ENCODE data around the gene CCDC188. TPM values are rescaled to one million over a fixed set of nuclear protein-coding genes. Genes with fewer than 3 reads are reported as not detected.
A peak's percentile ranks its signal among the peaks of the same experiment; 100 is the strongest.

The CCDC188 gene
- total and polyA plus RNA-seq, 2 of the 4 experiments (the other 2 are of a cell fraction), result 0.10 TPM; not detected in 1

DNA sequence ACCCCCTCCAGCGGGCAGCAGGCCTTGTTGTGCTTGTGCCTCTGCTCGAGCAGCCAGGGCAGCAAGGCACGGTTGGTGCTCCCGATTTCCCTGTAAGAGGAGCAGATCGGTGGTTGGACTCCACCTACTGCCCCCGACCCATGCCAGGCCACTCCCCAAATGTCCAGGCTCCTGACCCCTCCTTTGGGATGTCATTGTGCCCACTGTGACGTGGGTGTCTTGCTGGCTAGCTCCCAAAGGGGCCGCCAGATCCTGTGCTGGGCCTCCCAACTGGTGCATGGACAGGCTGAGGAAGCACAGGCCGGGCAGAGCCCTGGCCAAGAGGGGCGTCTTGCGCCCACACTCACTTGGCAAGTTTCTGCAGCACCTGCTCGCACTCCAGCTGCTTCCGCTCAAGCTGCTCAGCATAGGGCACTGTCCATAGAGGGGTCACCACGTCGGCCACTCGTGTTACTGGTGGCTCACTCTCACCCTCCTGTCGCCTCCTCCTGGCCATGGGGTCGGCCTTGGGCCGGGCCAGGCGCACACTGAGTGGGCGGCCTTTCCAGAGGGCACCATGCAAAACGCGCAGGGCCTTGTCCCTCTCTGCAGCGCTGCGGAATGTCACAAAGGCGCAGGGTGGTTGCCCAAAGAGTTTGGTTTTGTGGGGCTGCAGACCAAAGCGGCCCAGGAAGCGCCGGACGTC is 35.0 kb downstream of the CCDC188 start, which contains the start of gene RANBP1:
Gene RANBP1, plus strand, starts transcription at position 414 of the 685 bp plus-strand sequence. Its CDS starts 81 bp downstream, at position 495.
- dilution Hi-C loops (cut with HindIII; ENCODE audit: low sequenced_read_pairs, unreplicated experiment), result no loop called here
- H2AK9ac ChIP-seq (replicated peaks; ENCODE audit: low read depth, low read length, poor library complexity), result peak within 1 kb of the TSS; percentile 97
- no TSS peak for BruUV-seq (replicated peaks)
- intact Hi-C loops (cut with micrococcal nuclease), result no loop called here
- peak within 1 kb of the TSS; percentile 84 for H3K4me2 ChIP-seq (ENCODE audit: low read depth, low read length)
- H2BK5ac ChIP-seq (ENCODE audit: low read depth, low read length, poor library complexity, severe bottlenecking), result peak within 1 kb of the TSS; percentile 59
- peak within 1 kb of the TSS; percentile 44 to 63 for H4K8ac ChIP-seq (ENCODE audit: low read depth in 2 of 2, low read length in 2 of 2)
- in situ Hi-C loops (cut with MboI; ENCODE audit: low sequenced_read_pairs), result no loop called here
- H3K14ac ChIP-seq (replicated peaks; ENCODE audit: low read depth, low read length), result peak within 1 kb of the TSS; percentile 86
- H3K9me3 ChIP-seq (ENCODE audit: control insufficient read depth, insufficient read depth, low read length), result no peaks in the 10 kb centered on the region
- peaks cover 6% of the 10 kb centered on the region for H3K4me1 ChIP-seq (ENCODE audit: control insufficient read depth, insufficient read depth, low read length)
- H3K36me3 ChIP-seq (ENCODE audit: control insufficient read depth, insufficient read depth, low read length), result peaks cover 62% of the 10 kb centered on the region
- ATAC-seq (ENCODE audit: low read depth) (no peak), DNase-seq (no peak)
- peak within 1 kb of the TSS; percentile 76 for H4K5ac ChIP-seq (ENCODE audit: low read depth, low read length)
- peak within 1 kb of the TSS; percentile 88 for H3K9ac ChIP-seq (ENCODE audit: low read depth, low read length)
- CTCF ChIA-PET, result no interaction called here
- H3K27me3 ChIP-seq (ENCODE audit: control insufficient read depth, insufficient read depth, low read length), result no peaks in the 10 kb centered on the region
- H2AFZ ChIP-seq (replicated peaks; ENCODE audit: low read length, poor library complexity), result peak within 1 kb of the TSS; percentile 91
- H4K91ac ChIP-seq (ENCODE audit: insufficient read depth, low read depth, low read length), result peak within 1 kb of the TSS; percentile 70
- H3K23ac ChIP-seq (ENCODE audit: low read depth, low read length), result peak within 1 kb of the TSS; percentile 62; the same call in 1 of the 2 replicates
- peaks cover 23% of the 10 kb centered on the region for H4K20me1 ChIP-seq (ENCODE audit: insufficient read depth, low read length)
- H3K79me1 ChIP-seq (ENCODE audit: low read depth in 1 of 2, low read length in 2 of 2), result peaks cover 11 to 42% of the 10 kb centered on the region in 2 experiments; a peak in 3 of 4 replicates
- peak within 1 kb of the TSS; percentile 37 for H3K56ac ChIP-seq (ENCODE audit: extremely low read depth, insufficient read depth, low read length)
- POLR2A ChIA-PET (ENCODE audit: unreplicated experiment), result no interaction called here
- 0 out of 2 replicates have a peak within 1 kb of the TSS, but pooled peaks have one; percentile 6 for H3K18ac ChIP-seq (ENCODE audit: low read depth, low read length)
- no peaks in the 10 kb centered on the region; the same call in 1 of the 2 replicates for H3K9me1 ChIP-seq (ENCODE audit: insufficient read depth, low read length)
- H3K27ac ChIP-seq (ENCODE audit: insufficient read depth, low read length), result peak within 1 kb of the TSS; percentile 75
- no peak within 1 kb of the TSS for H2BK15ac ChIP-seq (ENCODE audit: low read depth, low read length)
- WGBS, 2 experiments (ENCODE audit: extremely low coverage in 2 of 2, insufficient read length in 1 of 2), result 82% methylated on average over 19 of the region's 30 CpGs; no CpG with 5 or more reads in 1 of the 2 experiments
- H3K4me3 ChIP-seq (ENCODE audit: insufficient read depth, low read depth, low read length), result peak within 1 kb of the TSS; percentile 92
- H2BK120ac ChIP-seq (ENCODE audit: low read depth, low read length), result peak within 1 kb of the TSS; percentile 38; the same call in 1 of the 2 replicates
- peak within 1 kb of the TSS; percentile 90 for H3K4ac ChIP-seq (ENCODE audit: low read depth, low read length)
- H2AK5ac ChIP-seq (ENCODE audit: low read depth, low read length), result peak within 1 kb of the TSS; percentile 87
- no peak within 1 kb of the TSS for H2BK20ac ChIP-seq (ENCODE audit: low read depth, low read length)
- no peak for TF ChIP-seq RAD21 (IDR thresholded peaks at IDR 0.05; ENCODE audit: low read length)
- TF ChIP-seq FOS (IDR thresholded peaks at IDR 0.05; ENCODE audit: low read depth, low read length), result no peak
- no peak for TF ChIP-seq MAFK (IDR thresholded peaks at IDR 0.05; ENCODE audit: low read depth, low read length)
- TF ChIP-seq POLR2A (IDR thresholded peaks at IDR 0.05; ENCODE audit: low read depth, low read length), result no peak
- no peak for TF ChIP-seq CHD1 (IDR thresholded peaks at IDR 0.05; ENCODE audit: low read depth, low read length)
- TF ChIP-seq, protein P1, sequence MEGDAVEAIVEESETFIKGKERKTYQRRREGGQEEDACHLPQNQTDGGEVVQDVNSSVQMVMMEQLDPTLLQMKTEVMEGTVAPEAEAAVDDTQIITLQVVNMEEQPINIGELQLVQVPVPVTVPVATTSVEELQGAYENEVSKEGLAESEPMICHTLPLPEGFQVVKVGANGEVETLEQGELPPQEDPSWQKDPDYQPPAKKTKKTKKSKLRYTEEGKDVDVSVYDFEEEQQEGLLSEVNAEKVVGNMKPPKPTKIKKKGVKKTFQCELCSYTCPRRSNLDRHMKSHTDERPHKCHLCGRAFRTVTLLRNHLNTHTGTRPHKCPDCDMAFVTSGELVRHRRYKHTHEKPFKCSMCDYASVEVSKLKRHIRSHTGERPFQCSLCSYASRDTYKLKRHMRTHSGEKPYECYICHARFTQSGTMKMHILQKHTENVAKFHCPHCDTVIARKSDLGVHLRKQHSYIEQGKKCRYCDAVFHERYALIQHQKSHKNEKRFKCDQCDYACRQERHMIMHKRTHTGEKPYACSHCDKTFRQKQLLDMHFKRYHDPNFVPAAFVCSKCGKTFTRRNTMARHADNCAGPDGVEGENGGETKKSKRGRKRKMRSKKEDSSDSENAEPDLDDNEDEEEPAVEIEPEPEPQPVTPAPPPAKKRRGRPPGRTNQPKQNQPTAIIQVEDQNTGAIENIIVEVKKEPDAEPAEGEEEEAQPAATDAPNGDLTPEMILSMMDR (conservative IDR thresholded peaks at IDR 0.05; ENCODE audit: low read depth, low read length), result no peak
- TF ChIP-seq MXI1 (IDR thresholded peaks at IDR 0.05; ENCODE audit: borderline replicate concordance, low read depth, low read length), result no peak
- no peak for TF ChIP-seq ELK1 (IDR thresholded peaks at IDR 0.05; ENCODE audit: borderline replicate concordance, low read depth, low read length)
- TF ChIP-seq USF2 (IDR thresholded peaks at IDR 0.05; ENCODE audit: low read depth, low read length), result no peak
- TF ChIP-seq BHLHE40 (IDR thresholded peaks at IDR 0.05; ENCODE audit: low read depth, low read length), result no peak
- no peak for TF ChIP-seq MAZ (IDR thresholded peaks at IDR 0.05; ENCODE audit: borderline replicate concordance, low read depth, low read length)
- TF ChIP-seq SMC3 (IDR thresholded peaks at IDR 0.05; ENCODE audit: low read depth, low read length), result no peak
- TF ChIP-seq RCOR1 (IDR thresholded peaks at IDR 0.05; ENCODE audit: insufficient replicate concordance, low read length), result no peak
- no peak for TF ChIP-seq RFX5 (IDR thresholded peaks at IDR 0.05; ENCODE audit: low read depth, low read length)
- no peak for TF ChIP-seq CEBPB (IDR thresholded peaks at IDR 0.05; ENCODE audit: low read depth, low read length)
